Measurements from ENCODE around the gene RPL4.
"Not testable (repeated sequence)": the region's sequence is repeated elsewhere in the genome, so short reads cannot be mapped to it uniquely, and the experiment has no call there.

Gene RPL4

DNA sequence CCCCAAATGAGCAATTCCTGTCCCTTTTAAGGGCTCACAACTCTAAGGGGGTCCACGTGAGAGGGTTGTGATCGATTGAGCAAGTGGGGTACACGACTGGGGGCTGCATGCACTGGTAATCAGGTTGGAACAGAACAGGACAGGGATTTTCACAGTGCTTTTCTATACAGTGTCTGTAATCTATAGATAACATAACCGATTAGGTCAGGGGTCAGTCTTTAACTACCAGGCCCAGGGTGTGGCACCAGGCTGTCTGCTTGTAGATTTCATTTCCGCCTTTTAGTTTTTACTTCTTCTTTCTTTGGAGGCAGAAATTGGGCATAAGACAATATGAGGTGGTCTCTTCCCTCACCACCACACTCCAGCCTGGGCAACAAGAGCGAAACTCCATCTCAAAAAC is 39.4 kb downstream of the RPL4 start:
- H4K20me1 ChIP-seq (ENCODE audit: control insufficient read depth, insufficient read depth, low read depth, low read length); H3K4me3 ChIP-seq (ENCODE audit: low read length); H3K4me1 ChIP-seq (ENCODE audit: control insufficient read depth, low read length); H3K4me2 ChIP-seq (ENCODE audit: low read length); H3K27ac ChIP-seq (ENCODE audit: low read depth, low read length); H3K27me3 ChIP-seq (ENCODE audit: control insufficient read depth, low read length); H3K79me2 ChIP-seq (ENCODE audit: control insufficient read depth, low read length); H3K9me3 ChIP-seq (ENCODE audit: control insufficient read depth, insufficient read depth, low read length); H3K9me2 ChIP-seq (replicated peaks; ENCODE audit: control insufficient read depth, low read length); H3F3A ChIP-seq (ENCODE audit: control insufficient read depth, insufficient read depth): not testable (repeated sequence)
- H3K36me3 ChIP-seq (ENCODE audit: control insufficient read depth, low read length) = peaks cover 33% of the 10 kb centered on the region

- no peak overlapping the region for H3K4me2 ChIP-seq (ENCODE audit: low read length)
- H3K4me3 ChIP-seq (ENCODE audit: low read length) = no peak overlapping the region
- H3K9me3 ChIP-seq (ENCODE audit: control insufficient read depth, insufficient read depth, low read length) = no peaks in the 10 kb centered on the region
- TF ChIP-seq, protein P1, sequence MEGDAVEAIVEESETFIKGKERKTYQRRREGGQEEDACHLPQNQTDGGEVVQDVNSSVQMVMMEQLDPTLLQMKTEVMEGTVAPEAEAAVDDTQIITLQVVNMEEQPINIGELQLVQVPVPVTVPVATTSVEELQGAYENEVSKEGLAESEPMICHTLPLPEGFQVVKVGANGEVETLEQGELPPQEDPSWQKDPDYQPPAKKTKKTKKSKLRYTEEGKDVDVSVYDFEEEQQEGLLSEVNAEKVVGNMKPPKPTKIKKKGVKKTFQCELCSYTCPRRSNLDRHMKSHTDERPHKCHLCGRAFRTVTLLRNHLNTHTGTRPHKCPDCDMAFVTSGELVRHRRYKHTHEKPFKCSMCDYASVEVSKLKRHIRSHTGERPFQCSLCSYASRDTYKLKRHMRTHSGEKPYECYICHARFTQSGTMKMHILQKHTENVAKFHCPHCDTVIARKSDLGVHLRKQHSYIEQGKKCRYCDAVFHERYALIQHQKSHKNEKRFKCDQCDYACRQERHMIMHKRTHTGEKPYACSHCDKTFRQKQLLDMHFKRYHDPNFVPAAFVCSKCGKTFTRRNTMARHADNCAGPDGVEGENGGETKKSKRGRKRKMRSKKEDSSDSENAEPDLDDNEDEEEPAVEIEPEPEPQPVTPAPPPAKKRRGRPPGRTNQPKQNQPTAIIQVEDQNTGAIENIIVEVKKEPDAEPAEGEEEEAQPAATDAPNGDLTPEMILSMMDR (IDR thresholded peaks at IDR 0.05; ENCODE audit: low read depth, low read length, poor library complexity, severe bottlenecking) = no peak
- no peak for TF ChIP-seq EZH2phosphoT487 (IDR thresholded peaks at IDR 0.05; ENCODE audit: borderline replicate concordance, low read length)
- peaks cover 40% of the 10 kb centered on the region for H3K36me3 ChIP-seq (ENCODE audit: control insufficient read depth, low read length)
- peaks cover 26% of the 10 kb centered on the region for H3K4me1 ChIP-seq (ENCODE audit: control insufficient read depth, low read length)
- no peak overlapping the region for H3K27ac ChIP-seq (ENCODE audit: low read depth, low read length)
- no peaks in the 10 kb centered on the region for H3F3A ChIP-seq (ENCODE audit: control insufficient read depth, insufficient read depth)
- H3K9me2 ChIP-seq (replicated peaks; ENCODE audit: control insufficient read depth, low read length) = no peaks in the 10 kb centered on the region
- H3K27me3 ChIP-seq (ENCODE audit: control insufficient read depth, low read length) = no peaks in the 10 kb centered on the region
- H3K79me2 ChIP-seq (ENCODE audit: control insufficient read depth, low read length) = peaks cover 20% of the 10 kb centered on the region
- H4K20me1 ChIP-seq (ENCODE audit: control insufficient read depth, insufficient read depth, low read depth, low read length) = no peaks in the 10 kb centered on the region
Measured at GRCh38 chr15:66462627-66463026, 42.0 kb downstream of the RPL4 start.

DNA sequence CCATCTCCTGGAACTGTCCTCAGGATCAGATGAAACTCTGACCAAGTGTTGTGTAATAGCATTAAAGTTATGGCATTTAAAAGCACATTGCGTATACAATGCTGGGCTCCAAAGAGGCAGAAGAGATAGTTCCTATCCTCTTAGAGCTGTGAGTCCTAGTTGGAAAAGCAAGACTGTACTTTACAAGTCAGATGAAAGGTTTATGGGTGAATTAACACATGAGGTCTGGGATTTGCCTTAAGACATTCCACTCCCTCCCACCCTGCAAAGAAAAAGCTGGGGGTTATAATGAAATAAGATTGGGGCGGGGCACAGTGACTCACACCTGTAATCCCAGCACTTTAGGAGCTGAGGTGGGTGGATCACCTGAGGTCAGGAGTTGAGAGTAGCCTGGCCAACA is 42.7 kb downstream of the RPL4 start:
- H3K9me3 ChIP-seq (ENCODE audit: control insufficient read depth, insufficient read depth, low read length) = no peaks in the 10 kb centered on the region
- no peaks in the 10 kb centered on the region for H3K9me2 ChIP-seq (replicated peaks; ENCODE audit: control insufficient read depth, low read length)
- peaks cover 22% of the 10 kb centered on the region for H3K79me2 ChIP-seq (ENCODE audit: control insufficient read depth, low read length)
- no peaks in the 10 kb centered on the region for H3F3A ChIP-seq (ENCODE audit: control insufficient read depth, insufficient read depth)
- H3K27ac ChIP-seq (ENCODE audit: low read depth, low read length) = no peak overlapping the region
- no peaks in the 10 kb centered on the region for H3K27me3 ChIP-seq (ENCODE audit: control insufficient read depth, low read length)
- no peak for TF ChIP-seq EZH2phosphoT487 (IDR thresholded peaks at IDR 0.05; ENCODE audit: borderline replicate concordance, low read length)
- TF ChIP-seq, protein P1 (IDR thresholded peaks at IDR 0.05; ENCODE audit: low read depth, low read length, poor library complexity, severe bottlenecking) = no peak
- no peak overlapping the region for H3K4me3 ChIP-seq (ENCODE audit: low read length)
- no peak overlapping the region for H3K4me2 ChIP-seq (ENCODE audit: low read length)
- H3K36me3 ChIP-seq (ENCODE audit: control insufficient read depth, low read length) = peaks cover 38% of the 10 kb centered on the region
- H3K4me1 ChIP-seq (ENCODE audit: control insufficient read depth, low read length) = peaks cover 33% of the 10 kb centered on the region
- no peaks in the 10 kb centered on the region for H4K20me1 ChIP-seq (ENCODE audit: control insufficient read depth, insufficient read depth, low read depth, low read length)

DNA sequence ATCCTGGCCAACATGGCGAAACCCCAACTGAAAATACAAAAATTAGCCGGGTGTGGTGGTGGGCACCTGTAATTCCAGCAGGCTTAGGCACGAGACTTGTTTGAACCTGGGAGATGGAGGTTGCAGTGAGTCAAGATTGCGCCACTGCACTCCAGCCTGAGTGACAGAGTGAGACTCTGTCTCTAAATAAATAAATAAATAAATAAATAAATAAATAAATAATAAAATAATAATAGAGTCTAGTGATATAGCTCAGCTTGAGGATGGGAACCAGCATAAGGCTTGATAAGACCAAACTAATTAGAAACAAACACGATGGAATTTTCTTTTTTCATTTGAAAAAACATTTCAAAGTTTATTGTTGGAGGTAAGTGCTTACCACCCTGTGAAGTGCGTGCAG is 43.4 kb downstream of the RPL4 start:
- H3K9me2 ChIP-seq (replicated peaks; ENCODE audit: control insufficient read depth, low read length); H3K27ac ChIP-seq (ENCODE audit: low read depth, low read length); H4K20me1 ChIP-seq (ENCODE audit: control insufficient read depth, insufficient read depth, low read depth, low read length); H3K4me2 ChIP-seq (ENCODE audit: low read length); H3F3A ChIP-seq (ENCODE audit: control insufficient read depth, insufficient read depth); H3K9me3 ChIP-seq (ENCODE audit: control insufficient read depth, insufficient read depth, low read length); H3K27me3 ChIP-seq (ENCODE audit: control insufficient read depth, low read length); H3K4me3 ChIP-seq (ENCODE audit: low read length): not testable (repeated sequence)
- H3K4me1 ChIP-seq (ENCODE audit: control insufficient read depth, low read length) = peaks cover 39% of the 10 kb centered on the region
- peaks cover 41% of the 10 kb centered on the region for H3K36me3 ChIP-seq (ENCODE audit: control insufficient read depth, low read length)
- H3K79me2 ChIP-seq (ENCODE audit: control insufficient read depth, low read length) = peaks cover 28% of the 10 kb centered on the region
